ENCODE results near the gene KRTAP4-9.
"Not testable (repeated sequence)": the region's sequence is repeated elsewhere in the genome, so short reads cannot be mapped to it uniquely, and the experiment has no call there.

KRTAP4-9 gene

DNA sequence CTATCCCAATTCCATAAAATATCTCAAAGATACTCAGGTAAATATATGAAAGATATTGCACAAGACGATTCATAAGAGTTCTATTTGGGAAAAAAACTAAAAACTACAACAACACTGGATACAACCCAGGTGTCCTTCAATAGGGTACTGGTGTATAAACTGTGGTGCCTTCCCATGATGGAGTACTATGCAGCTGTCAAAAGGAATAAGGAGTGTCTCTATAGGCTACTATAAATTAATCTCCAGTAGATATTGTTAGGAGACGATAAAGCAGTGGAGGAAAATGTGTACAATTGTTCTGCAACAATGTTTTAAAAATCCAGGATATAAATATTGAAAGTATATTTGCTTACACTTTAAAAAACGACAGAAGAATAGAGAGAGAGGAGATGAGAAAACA is 21.2 kb downstream of the KRTAP4-9 start:
- TF ChIP-seq, protein P1, sequence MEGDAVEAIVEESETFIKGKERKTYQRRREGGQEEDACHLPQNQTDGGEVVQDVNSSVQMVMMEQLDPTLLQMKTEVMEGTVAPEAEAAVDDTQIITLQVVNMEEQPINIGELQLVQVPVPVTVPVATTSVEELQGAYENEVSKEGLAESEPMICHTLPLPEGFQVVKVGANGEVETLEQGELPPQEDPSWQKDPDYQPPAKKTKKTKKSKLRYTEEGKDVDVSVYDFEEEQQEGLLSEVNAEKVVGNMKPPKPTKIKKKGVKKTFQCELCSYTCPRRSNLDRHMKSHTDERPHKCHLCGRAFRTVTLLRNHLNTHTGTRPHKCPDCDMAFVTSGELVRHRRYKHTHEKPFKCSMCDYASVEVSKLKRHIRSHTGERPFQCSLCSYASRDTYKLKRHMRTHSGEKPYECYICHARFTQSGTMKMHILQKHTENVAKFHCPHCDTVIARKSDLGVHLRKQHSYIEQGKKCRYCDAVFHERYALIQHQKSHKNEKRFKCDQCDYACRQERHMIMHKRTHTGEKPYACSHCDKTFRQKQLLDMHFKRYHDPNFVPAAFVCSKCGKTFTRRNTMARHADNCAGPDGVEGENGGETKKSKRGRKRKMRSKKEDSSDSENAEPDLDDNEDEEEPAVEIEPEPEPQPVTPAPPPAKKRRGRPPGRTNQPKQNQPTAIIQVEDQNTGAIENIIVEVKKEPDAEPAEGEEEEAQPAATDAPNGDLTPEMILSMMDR (conservative IDR thresholded peaks at IDR 0.05), result no peak
- H3K27ac ChIP-seq, result no peak overlapping the region

DNA sequence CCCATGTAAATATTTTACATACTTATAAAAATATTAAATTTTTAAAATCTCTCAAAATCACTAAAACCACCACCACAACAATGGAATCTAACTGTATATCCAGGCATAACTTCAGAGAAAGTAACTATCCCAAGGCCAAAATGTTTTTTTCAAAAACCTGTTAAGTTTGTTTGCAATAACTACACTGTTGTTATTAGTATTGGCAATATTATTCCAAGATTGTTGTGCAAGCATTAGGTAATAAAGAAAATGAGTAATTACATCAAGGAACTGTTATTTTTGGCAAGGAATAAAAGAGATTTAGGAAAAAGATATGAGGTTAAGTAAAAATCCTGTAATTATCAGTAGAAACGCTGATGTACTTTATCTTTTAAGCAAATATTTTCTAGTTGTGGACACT is 22.2 kb downstream of the KRTAP4-9 start:
- no peak overlapping the region for H3K27ac ChIP-seq
- TF ChIP-seq, protein P1 (conservative IDR thresholded peaks at IDR 0.05), result no peak

DNA sequence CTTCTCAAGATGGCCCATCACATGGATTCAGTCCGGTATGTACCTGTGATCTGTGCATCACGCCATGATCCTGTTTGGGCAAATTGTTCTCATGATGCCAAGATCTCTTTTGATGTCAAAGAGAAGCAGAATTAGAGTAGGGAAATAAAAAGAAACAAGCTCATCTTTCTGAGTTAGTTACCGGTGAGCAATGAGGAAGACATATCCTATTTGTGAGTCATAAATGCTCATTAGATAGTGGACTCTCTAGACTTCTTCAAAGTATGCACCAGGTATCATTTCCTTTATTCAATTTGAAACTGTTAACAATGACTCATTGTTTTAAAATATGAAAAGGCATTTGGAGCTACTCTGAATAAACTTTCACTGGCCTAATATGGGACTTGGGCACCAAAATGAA is 26.8 kb downstream of the KRTAP4-9 start:
- TF ChIP-seq, protein P1 (conservative IDR thresholded peaks at IDR 0.05), result no peak
- H3K27ac ChIP-seq, result no peak overlapping the region

DNA sequence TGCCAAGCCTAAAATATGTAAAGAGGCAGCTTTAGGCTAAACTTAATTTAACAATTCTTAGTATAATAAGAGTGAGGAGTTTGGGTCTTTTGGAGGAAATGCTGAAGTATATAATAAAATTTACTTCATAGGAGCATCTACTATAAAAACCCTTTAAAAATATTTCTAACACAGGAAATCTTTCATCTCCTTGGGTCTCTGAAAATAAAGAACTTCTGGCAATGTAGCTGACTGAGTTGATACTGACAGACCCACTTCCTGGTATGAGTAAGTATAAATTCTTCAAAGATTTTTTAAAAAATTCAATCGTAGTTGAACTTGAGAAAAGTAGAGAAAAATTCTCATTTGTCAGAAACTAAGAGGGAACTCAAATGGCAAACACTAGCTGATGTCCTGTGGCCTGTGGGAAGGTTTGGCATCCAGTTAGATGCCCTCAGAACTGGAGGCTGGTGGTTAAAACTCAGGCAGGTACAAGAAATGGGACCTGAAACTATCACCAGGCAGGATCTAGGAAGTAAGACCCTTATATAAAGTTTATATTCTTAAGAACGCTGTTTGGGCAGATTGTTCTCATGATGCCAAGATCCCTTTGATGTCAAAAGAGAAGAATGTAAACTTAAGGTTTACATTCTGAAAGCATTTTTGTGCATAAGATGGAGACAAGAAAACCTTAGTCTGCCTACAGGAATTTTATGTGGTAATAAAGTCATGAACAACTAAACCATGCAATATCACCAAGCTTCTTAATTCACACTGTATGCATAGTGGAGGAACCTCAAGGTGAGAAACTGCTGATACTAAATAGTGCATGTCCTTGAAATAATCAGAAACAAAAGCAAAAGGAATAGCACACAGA is 28.9 kb downstream of the KRTAP4-9 start:
- TF ChIP-seq, protein P1 (conservative IDR thresholded peaks at IDR 0.05), result no peak
- no peak overlapping the region for H3K27ac ChIP-seq

DNA sequence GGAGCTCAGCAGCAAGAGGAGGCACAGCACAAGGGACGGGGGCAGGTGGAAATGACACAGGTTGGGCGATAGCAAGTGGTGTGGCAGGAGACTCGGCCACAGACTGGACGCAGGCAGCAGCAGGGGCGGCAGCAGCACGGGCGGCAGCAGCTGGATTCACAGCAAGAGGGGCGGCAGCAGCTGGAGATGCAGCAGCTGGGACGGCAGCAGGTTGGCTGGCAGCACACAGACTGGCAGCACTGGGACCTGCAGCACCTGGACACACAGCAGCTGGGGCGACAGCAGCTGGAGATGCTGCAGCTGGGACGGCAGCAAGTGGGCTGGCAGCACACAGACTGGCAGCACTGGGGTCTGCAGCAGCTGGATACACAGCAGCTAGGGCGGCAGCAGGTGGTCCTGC is 34.7 kb downstream of the KRTAP4-9 start:
- H3K27ac ChIP-seq, result not testable (repeated sequence)

DNA sequence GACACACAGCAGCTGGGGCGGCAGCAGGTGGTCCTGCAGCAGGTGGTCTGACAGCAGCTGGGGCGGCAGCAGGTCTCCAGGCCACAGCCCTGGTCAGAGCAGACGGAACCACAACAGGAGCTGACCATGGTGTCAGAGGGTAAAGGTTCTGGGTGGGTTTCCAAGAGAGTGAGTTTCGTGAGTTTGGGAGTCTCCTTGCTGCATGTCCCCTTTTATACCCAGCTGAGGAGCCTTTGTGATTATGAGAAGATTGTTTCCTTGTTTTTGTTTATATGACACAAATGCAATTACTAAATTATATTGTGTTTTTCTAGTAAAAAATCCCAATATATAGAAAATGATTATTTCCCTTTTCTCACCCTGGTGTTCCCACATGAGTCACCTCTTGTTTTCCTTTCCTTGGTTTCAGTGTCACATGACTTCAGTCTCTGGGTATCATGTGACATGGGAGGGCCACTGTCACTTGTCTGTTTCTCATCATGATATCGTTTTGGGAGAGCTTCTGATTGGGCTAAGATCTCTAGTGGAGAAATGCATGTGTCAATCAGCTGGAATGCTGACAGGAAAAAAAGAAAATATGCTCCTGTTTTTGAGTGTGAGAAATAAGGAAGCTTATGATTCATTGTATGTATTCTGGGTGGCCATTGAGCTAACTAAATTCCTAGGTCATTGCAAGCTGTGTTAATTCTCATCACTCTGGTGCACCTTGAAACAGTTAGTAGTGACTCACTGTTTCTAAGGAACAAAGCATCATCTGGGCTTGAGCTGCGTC is 35.4 kb downstream of the KRTAP4-9 start, which contains the start of gene KRTAP4-6:
Gene KRTAP4-6, minus strand, starts transcription at position 185 of the 772 bp plus-strand sequence. Its CDS starts 57 bp downstream, at position 128.
- H3K27ac ChIP-seq, result no peak within 1 kb of the TSS
- TF ChIP-seq, protein P1 (conservative IDR thresholded peaks at IDR 0.05), result no peak

DNA sequence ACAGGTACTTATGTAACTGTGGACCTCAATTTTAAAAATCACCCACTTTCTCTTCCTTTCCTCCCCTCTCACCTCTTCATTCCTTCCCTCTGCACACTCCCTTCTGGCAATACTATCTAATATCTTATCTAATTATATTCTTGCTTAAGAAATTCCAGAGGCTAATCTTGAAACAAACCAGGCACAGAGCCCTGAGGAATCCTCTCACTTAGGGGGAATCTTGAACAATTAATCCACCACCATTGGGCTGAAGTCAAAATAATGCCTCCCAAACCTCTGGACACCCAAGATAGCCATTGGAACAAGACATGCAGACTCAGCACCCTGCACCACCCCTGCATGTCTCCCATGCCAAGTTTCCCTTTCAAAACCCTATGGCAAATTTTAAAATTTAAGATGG is 36.2 kb downstream of the KRTAP4-9 start:
- TF ChIP-seq, protein P1 (conservative IDR thresholded peaks at IDR 0.05), result no peak
- H3K27ac ChIP-seq, result no peak overlapping the region

Data from VCaP (cell line).